ENCODE data around the gene FNDC3B.
"Not testable (repeated sequence)": the region's sequence is repeated elsewhere in the genome, so short reads cannot be mapped to it uniquely, and the experiment has no call there.

The FNDC3B gene

DNA sequence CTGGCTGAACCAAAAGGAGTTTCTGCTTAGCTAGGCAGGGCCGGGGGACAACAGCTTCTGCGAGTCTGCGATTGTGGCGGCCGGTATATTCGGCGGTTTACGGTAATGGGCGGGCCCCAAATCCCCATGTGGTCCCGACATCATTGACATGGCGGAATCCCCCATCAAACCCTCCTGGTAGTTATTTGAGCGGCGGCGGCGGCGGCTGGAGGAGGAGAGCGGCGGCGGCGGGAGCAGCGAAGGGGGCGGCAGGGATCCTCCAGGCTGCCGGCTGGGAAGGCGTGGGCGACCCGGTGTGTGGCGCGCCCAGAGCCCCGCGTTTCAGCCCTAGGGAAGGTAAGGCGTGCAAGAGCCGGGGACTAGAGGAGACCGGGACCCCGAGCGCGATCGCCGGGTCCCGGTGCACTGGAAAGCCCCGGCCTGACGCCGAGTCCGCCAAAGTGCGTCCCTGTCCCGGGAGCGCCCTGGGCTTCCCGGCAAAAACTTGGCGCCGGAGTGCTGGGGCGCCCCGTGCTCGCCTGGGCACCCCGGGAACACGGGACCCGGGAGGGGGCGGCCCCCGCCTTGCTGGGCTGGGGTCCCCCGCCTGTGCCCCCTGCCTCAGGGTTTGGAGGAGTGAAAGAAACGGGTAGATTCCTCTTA is at the start of gene FNDC3B:
FNDC3B (plus strand) TSS at position 143 of the 642 bp plus-strand sequence. CDS start 72,902 bp downstream, outside the sequence.
- Mint-ChIP-seq H3K27ac (peak within 1 kb of the TSS; percentile 96), H3K4me1 (ENCODE audit: low read depth) (peaks cover 37% of the 10 kb centered on the region), H3K36me3 (no peaks in the 10 kb centered on the region), H3K27me3 (peaks cover 3% of the 10 kb centered on the region), H3K4me3 (peak within 1 kb of the TSS; percentile 96), H3K9me3 (ENCODE audit: low read depth) (no peaks in the 10 kb centered on the region)

DNA sequence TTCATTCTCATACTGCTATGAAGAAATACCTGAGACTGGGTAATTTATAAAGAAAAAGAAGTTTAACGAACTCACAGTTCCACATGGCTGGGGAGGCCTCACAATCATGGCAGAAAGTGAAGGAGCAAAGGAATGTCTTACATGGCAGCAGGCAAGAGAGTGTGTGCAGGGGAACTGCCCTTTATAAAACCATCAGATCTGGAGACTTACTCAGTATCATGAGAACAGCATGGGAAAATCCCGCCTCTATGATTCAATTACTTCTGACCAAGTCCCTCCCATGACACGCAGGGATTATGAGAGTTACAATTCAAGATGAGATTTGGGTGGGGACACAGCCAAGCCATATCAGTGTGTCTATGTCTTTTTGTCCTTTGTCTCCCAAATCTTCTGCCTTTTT is 49.1 kb upstream of the FNDC3B start:
- H3K36me3 Mint-ChIP-seq; H3K27me3 Mint-ChIP-seq; H3K9me3 Mint-ChIP-seq (ENCODE audit: low read depth); H3K4me3 Mint-ChIP-seq; H3K27ac Mint-ChIP-seq; H3K4me1 Mint-ChIP-seq (ENCODE audit: low read depth): not testable (repeated sequence)

DNA sequence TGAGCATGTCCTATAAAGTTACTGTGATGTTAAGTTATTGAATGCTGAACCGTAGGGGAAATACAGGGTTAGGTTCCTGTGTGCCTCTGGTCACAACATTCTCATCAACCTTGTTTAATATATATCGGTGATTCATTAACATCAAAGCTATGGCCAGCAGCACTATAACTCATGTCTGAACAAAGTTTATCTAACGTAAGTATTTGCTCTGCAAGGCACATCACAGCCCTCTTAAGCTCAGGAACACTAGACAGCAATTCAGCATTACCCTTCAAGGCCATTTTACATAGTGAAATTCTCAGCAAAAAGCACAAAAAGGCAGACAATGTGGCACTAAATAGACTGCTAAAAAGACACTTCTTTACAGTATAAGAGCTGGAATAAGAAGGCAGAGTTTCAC is 48.2 kb upstream of the FNDC3B start:
- H3K27me3 Mint-ChIP-seq = peaks cover 7% of the 10 kb centered on the region
- H3K9me3 Mint-ChIP-seq (ENCODE audit: low read depth) = peaks cover 3% of the 10 kb centered on the region
- no peaks in the 10 kb centered on the region for H3K4me1 Mint-ChIP-seq (ENCODE audit: low read depth)
- H3K36me3 Mint-ChIP-seq = peaks cover 4% of the 10 kb centered on the region
- no peak overlapping the region for H3K4me3 Mint-ChIP-seq
- no peak overlapping the region for H3K27ac Mint-ChIP-seq

DNA sequence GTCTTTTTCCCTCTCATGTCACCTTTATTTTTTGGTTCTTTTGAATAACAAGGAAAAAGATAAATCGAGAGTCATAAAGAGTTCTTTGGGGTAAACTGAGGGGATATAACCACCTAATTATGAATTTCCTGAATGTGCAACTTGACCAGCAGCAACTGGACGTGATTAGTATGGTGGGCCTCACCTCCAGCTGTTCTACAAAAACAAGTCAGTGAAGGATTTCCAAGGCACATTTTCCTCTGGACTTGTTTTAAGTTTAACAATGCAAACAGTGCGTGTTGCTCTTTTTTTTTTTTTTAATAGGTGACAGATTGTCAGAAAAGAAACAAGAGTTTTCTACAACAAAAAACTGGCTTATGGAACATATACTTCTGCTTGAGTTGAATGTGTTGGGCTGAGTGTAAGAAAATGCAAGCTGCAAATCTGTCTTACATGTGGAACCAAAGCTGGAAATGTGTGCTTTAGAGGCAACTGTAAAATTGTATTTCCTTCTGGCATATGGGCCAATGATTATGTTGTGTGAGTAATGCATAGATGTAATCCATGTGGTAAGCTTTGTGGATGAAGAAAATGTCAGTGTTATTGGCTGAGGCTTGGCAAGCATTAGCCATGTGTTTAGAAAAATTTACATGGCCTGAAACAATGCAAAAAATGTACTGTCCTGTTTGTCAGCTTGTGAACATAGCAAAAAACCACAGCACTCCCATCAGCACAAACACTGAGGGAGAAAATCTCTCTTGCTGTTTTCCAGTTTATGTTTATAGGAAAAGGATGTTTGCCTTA is 44.5 kb upstream of the FNDC3B start:
- H3K36me3 Mint-ChIP-seq = peaks cover 8% of the 10 kb centered on the region
- peaks cover 13% of the 10 kb centered on the region for H3K9me3 Mint-ChIP-seq (ENCODE audit: low read depth)

DNA sequence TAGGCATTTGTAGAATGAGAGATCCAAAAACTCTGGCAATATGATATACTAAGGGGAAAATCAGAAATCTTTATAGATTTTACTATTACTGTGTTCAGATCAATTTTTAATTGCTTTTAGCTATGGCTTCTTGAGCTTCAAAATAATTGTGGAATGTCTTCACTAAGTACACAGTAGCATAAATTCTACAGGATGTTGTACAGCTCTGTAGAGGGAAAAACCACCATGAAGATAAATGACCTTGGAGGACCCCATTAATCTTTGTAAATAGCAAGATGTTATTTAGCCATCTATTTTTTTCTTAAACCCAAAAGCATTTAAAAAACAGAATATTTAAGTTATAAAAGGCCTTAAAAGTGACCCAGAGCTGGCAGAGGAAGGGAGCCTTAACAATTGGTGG is 43.9 kb upstream of the FNDC3B start:
- no peaks in the 10 kb centered on the region for H3K4me1 Mint-ChIP-seq (ENCODE audit: low read depth)
- H3K27ac Mint-ChIP-seq = no peak overlapping the region
- no peaks in the 10 kb centered on the region for H3K27me3 Mint-ChIP-seq
- peaks cover 8% of the 10 kb centered on the region for H3K36me3 Mint-ChIP-seq
- H3K4me3 Mint-ChIP-seq = no peak overlapping the region
- peaks cover 13% of the 10 kb centered on the region for H3K9me3 Mint-ChIP-seq (ENCODE audit: low read depth)

More for the DNA sequence above, 44.5 kb upstream of the FNDC3B start:
- Mint-ChIP-seq H3K27ac (no peak overlapping the region), H3K27me3 (peaks cover 4% of the 10 kb centered on the region), H3K4me1 (ENCODE audit: low read depth) (no peaks in the 10 kb centered on the region), H3K4me3 (no peak overlapping the region)

DNA sequence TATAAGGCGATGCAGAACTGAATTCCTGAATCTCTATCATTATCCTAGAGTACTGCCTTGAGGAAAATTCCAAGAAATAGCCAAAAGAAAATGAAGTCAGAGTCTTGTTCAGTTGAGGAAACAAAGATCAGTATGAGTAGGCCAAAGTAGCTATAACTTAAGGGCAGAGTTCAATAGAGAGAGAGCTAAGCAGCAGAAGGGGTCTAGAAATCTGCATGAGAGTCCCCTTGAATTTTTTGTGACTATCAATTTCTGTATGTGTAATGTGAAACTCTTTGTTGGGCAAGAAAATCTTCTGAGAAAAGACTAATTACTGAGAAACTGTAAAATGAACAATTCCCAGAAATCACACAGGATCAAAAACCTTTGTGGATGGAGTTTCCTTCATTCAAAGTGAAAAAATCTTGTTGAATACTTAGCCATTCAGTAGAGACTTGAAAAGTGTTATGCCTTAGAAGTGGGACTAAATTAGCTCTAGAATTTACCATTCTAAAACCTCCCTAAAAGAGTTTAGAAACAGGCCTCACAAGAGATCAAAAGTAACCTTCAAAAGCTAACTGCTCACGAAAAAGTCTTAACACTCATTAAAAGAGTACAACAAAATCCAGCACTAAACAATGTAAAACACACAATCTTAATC is 43.1 kb upstream of the FNDC3B start:
- Mint-ChIP-seq H3K4me1 (ENCODE audit: low read depth) (no peaks in the 10 kb centered on the region), H3K36me3 (peaks cover 8% of the 10 kb centered on the region), H3K27me3 (no peaks in the 10 kb centered on the region), H3K9me3 (ENCODE audit: low read depth) (peaks cover 14% of the 10 kb centered on the region), H3K4me3 (no peak overlapping the region), H3K27ac (no peak overlapping the region)

DNA sequence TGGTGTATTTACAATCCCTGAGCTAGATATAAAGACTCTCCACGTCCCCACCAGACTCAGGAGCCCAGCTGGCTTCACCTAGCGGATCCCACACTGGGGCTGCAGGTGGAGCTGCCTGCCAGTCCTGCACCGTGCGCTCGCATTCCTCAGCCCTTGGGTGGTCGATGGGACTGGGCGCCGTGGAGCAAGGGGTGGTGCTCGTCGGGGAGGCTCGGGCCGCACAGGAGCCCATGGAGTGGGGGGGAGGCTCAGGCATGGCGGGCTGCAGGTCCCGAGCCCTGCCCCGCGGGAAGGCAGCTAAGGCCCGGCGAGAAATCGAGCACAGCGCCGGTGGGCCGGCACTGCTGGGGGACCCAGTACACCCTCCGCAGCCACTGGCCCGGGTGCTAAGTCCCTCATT is 40.6 kb upstream of the FNDC3B start:
- H3K9me3 Mint-ChIP-seq (ENCODE audit: low read depth) = peaks cover 20% of the 10 kb centered on the region
- H3K36me3 Mint-ChIP-seq; H3K27ac Mint-ChIP-seq; H3K27me3 Mint-ChIP-seq; H3K4me3 Mint-ChIP-seq; H3K4me1 Mint-ChIP-seq (ENCODE audit: low read depth): not testable (repeated sequence)

DNA sequence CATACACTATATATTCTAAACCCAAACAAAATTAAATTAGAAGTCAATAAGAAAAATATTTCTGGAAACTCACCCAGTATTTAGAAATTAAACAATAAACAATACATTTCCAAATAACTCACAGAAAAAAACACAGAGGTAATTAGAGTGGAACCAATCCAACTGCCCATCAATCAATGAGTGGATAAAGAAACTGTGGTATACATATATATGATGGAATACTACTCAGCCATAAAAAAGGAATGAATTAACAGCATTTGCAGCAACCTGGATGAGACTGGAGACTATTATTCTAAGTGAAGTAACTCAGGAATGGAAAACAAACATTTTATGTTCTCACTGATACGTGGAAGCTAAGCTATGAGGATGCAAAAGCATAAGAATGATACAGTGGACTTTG is 37.8 kb upstream of the FNDC3B start:
- not testable (repeated sequence) for H3K4me3 Mint-ChIP-seq; H3K27ac Mint-ChIP-seq; H3K27me3 Mint-ChIP-seq; H3K4me1 Mint-ChIP-seq (ENCODE audit: low read depth); H3K36me3 Mint-ChIP-seq
- peaks cover 12% of the 10 kb centered on the region for H3K9me3 Mint-ChIP-seq (ENCODE audit: low read depth)

DNA sequence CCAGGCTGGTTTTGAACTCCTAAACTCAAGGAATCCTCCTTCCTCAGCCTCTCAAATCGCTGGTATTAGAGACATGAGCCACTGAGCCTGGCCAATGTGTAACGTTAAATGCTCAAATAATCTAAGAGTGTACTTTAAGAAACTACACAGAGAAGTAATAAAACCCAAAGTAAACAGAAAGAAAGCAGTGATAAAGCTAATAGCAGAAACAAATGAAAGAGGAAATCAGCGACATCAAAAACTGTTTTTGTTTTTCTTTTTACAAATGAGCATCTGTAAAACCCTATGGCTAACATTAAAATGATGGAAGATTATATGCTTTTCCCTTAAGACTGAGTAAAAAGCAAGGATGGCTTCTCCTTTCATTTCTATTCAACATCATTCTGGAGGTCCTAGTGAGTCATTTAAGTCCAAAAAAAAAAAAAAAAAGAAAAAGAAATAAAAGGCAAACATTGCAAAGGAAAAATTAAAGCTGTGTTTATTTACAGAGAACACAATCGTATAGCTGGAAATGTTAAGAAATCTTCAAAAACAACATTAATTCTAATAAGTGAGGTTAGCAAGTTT is 36.8 kb upstream of the FNDC3B start:
- peaks cover 2% of the 10 kb centered on the region for H3K36me3 Mint-ChIP-seq
- H3K4me3 Mint-ChIP-seq = no peak overlapping the region

DNA sequence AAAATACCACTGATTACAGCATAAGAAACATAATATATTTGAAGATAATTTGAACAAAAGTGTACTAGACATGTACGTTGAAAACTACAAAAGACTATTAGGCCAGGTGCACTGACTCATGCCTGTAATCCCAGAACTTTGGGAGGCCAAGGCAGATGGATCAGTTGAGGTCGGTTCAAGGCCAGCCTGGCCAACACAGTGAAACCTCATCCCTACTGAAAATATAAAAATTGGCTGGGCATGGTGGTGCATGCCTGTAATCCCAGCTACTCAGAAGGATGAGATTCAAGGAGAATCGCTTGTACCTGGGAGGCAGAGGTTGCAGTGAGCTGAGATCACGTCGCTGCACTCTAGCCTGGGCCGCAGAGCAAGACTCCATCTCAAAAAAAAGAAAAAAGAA is 36.2 kb upstream of the FNDC3B start:
- H3K36me3 Mint-ChIP-seq = peaks cover 2% of the 10 kb centered on the region
- no peaks in the 10 kb centered on the region for H3K4me1 Mint-ChIP-seq (ENCODE audit: low read depth)
- H3K9me3 Mint-ChIP-seq (ENCODE audit: low read depth) = peaks cover 7% of the 10 kb centered on the region
- H3K4me3 Mint-ChIP-seq = no peak overlapping the region
- H3K27ac Mint-ChIP-seq = no peak overlapping the region
- peaks cover 2% of the 10 kb centered on the region for H3K27me3 Mint-ChIP-seq

More for the DNA sequence above, 36.8 kb upstream of the FNDC3B start:
- no peak overlapping the region for H3K27ac Mint-ChIP-seq
- no peaks in the 10 kb centered on the region for H3K4me1 Mint-ChIP-seq (ENCODE audit: low read depth)
- peaks cover 7% of the 10 kb centered on the region for H3K9me3 Mint-ChIP-seq (ENCODE audit: low read depth)
- H3K27me3 Mint-ChIP-seq = peaks cover 2% of the 10 kb centered on the region

DNA sequence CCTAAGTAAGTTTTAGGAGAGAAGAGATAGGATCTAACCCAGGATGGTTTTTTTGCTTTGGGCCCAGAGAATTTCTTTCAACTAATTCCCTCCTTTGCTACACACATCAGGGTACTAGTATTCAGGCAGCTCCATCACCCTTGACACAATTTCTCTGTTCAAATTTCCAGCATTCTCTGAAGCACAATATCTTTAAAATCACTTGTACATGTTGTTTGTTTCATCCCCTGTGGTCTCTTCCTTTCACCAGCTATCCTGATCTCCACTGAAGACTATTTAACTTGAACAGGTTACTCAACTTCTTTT is 32.4 kb upstream of the FNDC3B start:
- H3K36me3 Mint-ChIP-seq = no peaks in the 10 kb centered on the region
- no peak overlapping the region for H3K4me3 Mint-ChIP-seq
- H3K9me3 Mint-ChIP-seq (ENCODE audit: low read depth) = no peaks in the 10 kb centered on the region
- no peaks in the 10 kb centered on the region for H3K4me1 Mint-ChIP-seq (ENCODE audit: low read depth)
- peaks cover 2% of the 10 kb centered on the region for H3K27me3 Mint-ChIP-seq
- no peak overlapping the region for H3K27ac Mint-ChIP-seq

DNA sequence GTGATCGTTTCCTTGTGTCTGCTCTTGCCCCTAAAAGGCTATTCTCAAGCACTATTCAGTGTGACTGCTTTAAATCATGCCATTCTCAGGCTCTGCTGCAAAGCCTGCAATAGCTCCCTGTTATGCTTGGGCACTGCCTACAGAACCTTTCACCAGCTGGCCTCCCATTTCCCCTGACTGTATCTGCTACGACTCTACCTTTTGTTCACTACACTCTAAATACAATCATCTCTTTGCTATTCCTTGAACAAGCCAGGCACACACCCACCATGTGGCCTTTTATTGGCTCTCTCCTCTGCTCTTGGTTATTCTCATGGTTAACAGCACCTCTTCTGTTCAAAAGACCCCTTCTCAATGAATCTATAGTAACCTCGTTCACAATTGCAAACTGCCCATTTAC is 29.6 kb upstream of the FNDC3B start:
- Mint-ChIP-seq H3K36me3 (no peaks in the 10 kb centered on the region), H3K4me1 (ENCODE audit: low read depth) (no peaks in the 10 kb centered on the region), H3K4me3 (no peak overlapping the region), H3K27me3 (peaks cover 4% of the 10 kb centered on the region), H3K9me3 (ENCODE audit: low read depth) (no peaks in the 10 kb centered on the region), H3K27ac (no peak overlapping the region)

DNA sequence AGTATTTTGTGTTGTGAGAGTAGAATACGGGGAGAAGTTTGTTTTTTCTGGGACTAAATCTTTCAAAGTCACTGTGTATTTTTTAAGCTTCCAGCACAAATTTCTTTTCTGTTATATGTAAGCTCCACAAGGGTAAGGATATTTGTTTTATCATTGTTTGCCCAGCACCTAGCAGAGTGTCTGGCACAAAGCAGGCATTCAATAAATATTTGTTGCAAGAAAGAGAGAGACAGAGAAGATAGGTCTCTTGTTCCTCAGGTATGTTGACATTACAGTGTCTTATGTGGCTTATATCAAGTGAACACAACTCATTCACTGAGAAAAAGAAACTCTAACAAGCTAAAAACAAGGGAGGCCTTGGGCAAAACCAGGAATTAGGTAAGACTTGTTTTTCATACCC is 26.6 kb upstream of the FNDC3B start:
- Mint-ChIP-seq H3K36me3 (peaks cover 3% of the 10 kb centered on the region), H3K27ac (no peak overlapping the region), H3K4me1 (ENCODE audit: low read depth) (no peaks in the 10 kb centered on the region), H3K27me3 (peaks cover 3% of the 10 kb centered on the region), H3K9me3 (ENCODE audit: low read depth) (no peaks in the 10 kb centered on the region), H3K4me3 (no peak overlapping the region)

DNA sequence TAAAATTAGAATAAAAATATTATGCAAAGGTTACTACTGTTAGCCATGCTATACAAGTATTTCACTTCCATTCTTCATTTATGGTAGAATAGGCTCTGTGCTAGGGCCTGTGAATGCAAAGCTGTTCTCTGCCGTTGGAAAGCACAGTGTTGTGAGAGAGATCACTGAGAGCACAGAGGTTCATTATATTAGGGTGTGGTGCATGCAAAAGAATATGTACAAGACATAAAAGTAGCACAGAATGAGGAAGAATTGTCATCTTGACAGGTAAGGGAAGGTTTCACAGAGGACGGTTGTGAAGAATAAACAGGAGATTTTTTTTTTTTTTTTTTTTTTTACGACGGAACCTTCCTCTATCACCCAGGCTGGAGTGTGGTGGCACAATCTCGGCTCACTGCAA is 25.2 kb upstream of the FNDC3B start:
- Mint-ChIP-seq H3K9me3 (ENCODE audit: low read depth) (no peaks in the 10 kb centered on the region), H3K27ac (no peak overlapping the region), H3K36me3 (peaks cover 3% of the 10 kb centered on the region), H3K4me3 (no peak overlapping the region), H3K4me1 (ENCODE audit: low read depth) (no peaks in the 10 kb centered on the region), H3K27me3 (peaks cover 3% of the 10 kb centered on the region)

DNA sequence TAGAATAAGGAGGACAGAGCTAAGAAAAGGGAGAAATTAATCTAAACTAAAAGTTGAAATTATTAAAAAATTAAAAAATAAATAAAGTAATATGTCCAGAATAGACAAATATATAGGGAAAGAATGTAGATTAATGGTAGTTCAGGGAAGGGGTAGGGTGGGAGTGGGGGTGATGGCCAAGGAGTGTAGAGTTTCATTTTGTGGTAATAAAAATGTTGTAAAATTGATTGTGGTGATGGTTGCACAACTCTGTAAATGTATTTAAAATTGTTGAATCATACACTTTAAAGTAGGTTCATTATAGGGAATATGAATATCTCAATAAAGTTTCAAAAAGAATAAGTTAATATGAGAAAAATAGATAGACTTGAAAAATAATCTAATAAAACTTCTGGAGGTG is 21.0 kb upstream of the FNDC3B start:
- Mint-ChIP-seq H3K27ac (no peak overlapping the region), H3K36me3 (peaks cover 3% of the 10 kb centered on the region), H3K27me3 (peaks cover 3% of the 10 kb centered on the region), H3K4me3 (no peak overlapping the region), H3K9me3 (ENCODE audit: low read depth) (no peaks in the 10 kb centered on the region), H3K4me1 (ENCODE audit: low read depth) (no peaks in the 10 kb centered on the region)
